ENCODE data around the gene VSX1.

The VSX1 gene

GRCh38 chr20:25079171-25079570 lies 2.8 kb downstream of the VSX1 start:
- H3K79me2 ChIP-seq (ENCODE audit: insufficient read depth, low read length): no peaks in the 10 kb centered on the region
- TF ChIP-seq CTCF (IDR thresholded peaks at IDR 0.05; ENCODE audit: low read length): no peak
- no peak for TF ChIP-seq EZH2 (IDR thresholded peaks at IDR 0.05; ENCODE audit: borderline replicate concordance, low read length)
- no peak overlapping the region for H3K4me3 ChIP-seq (ENCODE audit: low read depth, low read length, poor library complexity, severe bottlenecking)
- no peaks in the 10 kb centered on the region for H3F3A ChIP-seq (ENCODE audit: insufficient read depth, low read length)
- no peak overlapping the region for H2AFZ ChIP-seq (ENCODE audit: low read length)
- no peaks in the 10 kb centered on the region for H3K27me3 ChIP-seq (ENCODE audit: insufficient read depth, low read length)
- no peaks in the 10 kb centered on the region for H3K9me2 ChIP-seq (ENCODE audit: low read depth, low read length)
- H4K20me1 ChIP-seq (ENCODE audit: insufficient read depth, low read length): no peaks in the 10 kb centered on the region
- no peak overlapping the region for H3K9ac ChIP-seq (ENCODE audit: low read length)
- H3K4me1 ChIP-seq (ENCODE audit: insufficient read depth, low read length, severe bottlenecking): no peaks in the 10 kb centered on the region
- H3K36me3 ChIP-seq (ENCODE audit: insufficient read depth, low read length): no peaks in the 10 kb centered on the region
- H3K9me3 ChIP-seq (ENCODE audit: low read length): no peaks in the 10 kb centered on the region
- H3K27ac ChIP-seq (ENCODE audit: low read depth, low read length, poor library complexity, severe bottlenecking): no peak overlapping the region
- H3K4me2 ChIP-seq (ENCODE audit: low read length): no peak overlapping the region

- no peaks in the 10 kb centered on the region for H3K9me2 ChIP-seq (ENCODE audit: low read depth, low read length)
- no peak overlapping the region for H3K27ac ChIP-seq (ENCODE audit: low read depth, low read length, poor library complexity, severe bottlenecking)
- no peak overlapping the region for H2AFZ ChIP-seq (ENCODE audit: low read length)
- H4K20me1 ChIP-seq (ENCODE audit: insufficient read depth, low read length): no peaks in the 10 kb centered on the region
- no peak overlapping the region for H3K4me2 ChIP-seq (ENCODE audit: low read length)
- TF ChIP-seq EZH2 (IDR thresholded peaks at IDR 0.05; ENCODE audit: borderline replicate concordance, low read length): no peak
- no peak for TF ChIP-seq CTCF (IDR thresholded peaks at IDR 0.05; ENCODE audit: low read length)
- H3K4me1 ChIP-seq (ENCODE audit: insufficient read depth, low read length, severe bottlenecking): no peaks in the 10 kb centered on the region
- no peak overlapping the region for H3K4me3 ChIP-seq (ENCODE audit: low read depth, low read length, poor library complexity, severe bottlenecking)
- H3K9me3 ChIP-seq (ENCODE audit: low read length): no peaks in the 10 kb centered on the region
- H3K79me2 ChIP-seq (ENCODE audit: insufficient read depth, low read length): no peaks in the 10 kb centered on the region
- H3K36me3 ChIP-seq (ENCODE audit: insufficient read depth, low read length): no peaks in the 10 kb centered on the region
- no peaks in the 10 kb centered on the region for H3K27me3 ChIP-seq (ENCODE audit: insufficient read depth, low read length)
- no peak overlapping the region for H3K9ac ChIP-seq (ENCODE audit: low read length)
- no peaks in the 10 kb centered on the region for H3F3A ChIP-seq (ENCODE audit: insufficient read depth, low read length)
Measured at GRCh38 chr20:25078662-25079061, 3.3 kb downstream of the VSX1 start.

- H3K4me1 ChIP-seq (ENCODE audit: insufficient read depth, low read length, severe bottlenecking): no peaks in the 10 kb centered on the region
- H3K4me2 ChIP-seq (ENCODE audit: low read length): no peak overlapping the region
- H3K9ac ChIP-seq (ENCODE audit: low read length): no peak overlapping the region
- no peak for TF ChIP-seq CTCF (IDR thresholded peaks at IDR 0.05; ENCODE audit: low read length)
- TF ChIP-seq EZH2 (IDR thresholded peaks at IDR 0.05; ENCODE audit: borderline replicate concordance, low read length): no peak
- H3K36me3 ChIP-seq (ENCODE audit: insufficient read depth, low read length): no peaks in the 10 kb centered on the region
- no peak overlapping the region for H3K4me3 ChIP-seq (ENCODE audit: low read depth, low read length, poor library complexity, severe bottlenecking)
- no peaks in the 10 kb centered on the region for H3K79me2 ChIP-seq (ENCODE audit: insufficient read depth, low read length)
- H3K9me3 ChIP-seq (ENCODE audit: low read length): no peaks in the 10 kb centered on the region
- H4K20me1 ChIP-seq (ENCODE audit: insufficient read depth, low read length): no peaks in the 10 kb centered on the region
- H3K27me3 ChIP-seq (ENCODE audit: insufficient read depth, low read length): 0 out of 2 replicates have a peak, but pooled peaks cover under 1% of the 10 kb centered on the region
- H2AFZ ChIP-seq (ENCODE audit: low read length): no peak overlapping the region
- H3K27ac ChIP-seq (ENCODE audit: low read depth, low read length, poor library complexity, severe bottlenecking): no peak overlapping the region
- no peaks in the 10 kb centered on the region for H3K9me2 ChIP-seq (ENCODE audit: low read depth, low read length)
- no peaks in the 10 kb centered on the region for H3F3A ChIP-seq (ENCODE audit: insufficient read depth, low read length)
Measured at GRCh38 chr20:25077610-25078169, 4.3 kb downstream of the VSX1 start.

Measured in OCI-LY1 (cell line).